ENCODE data around the gene ARMC3. TPM values are rescaled to one million over a fixed set of nuclear protein-coding genes. Genes with fewer than 3 reads are reported as not detected.
A peak's percentile ranks its signal among the peaks of the same experiment; 100 is the strongest.

ARMC3 gene
- polyA plus RNA-seq, 2 of the 4 experiments (the other 2 are of a cell fraction), result 0.09 to 0.59 TPM

DNA sequence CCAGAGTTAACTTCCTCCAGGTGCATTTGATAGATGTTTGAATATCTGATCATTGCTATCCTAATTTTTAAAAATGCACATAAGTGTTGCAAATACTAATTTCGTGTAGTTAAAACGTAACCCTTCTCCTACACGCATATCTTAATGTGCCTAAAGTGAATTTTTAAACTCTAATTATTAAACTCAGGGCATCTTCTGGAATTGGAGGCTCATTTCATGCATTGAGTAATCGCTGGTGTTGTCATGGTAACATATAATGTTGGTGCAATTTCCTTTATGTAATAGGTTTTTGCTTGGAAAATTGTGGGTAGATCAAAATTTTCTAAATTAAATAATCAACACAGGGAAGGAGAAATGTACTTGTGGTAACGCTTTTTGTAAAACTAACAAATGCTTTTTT lies 56.2 kb downstream of the ARMC3 start:
- no peak for TF ChIP-seq NPAS2 (CRISPR knock-in tag; IDR thresholded peaks at IDR 0.05; ENCODE audit: borderline replicate concordance)
- H3K27ac ChIP-seq, result no peak overlapping the region
- ATAC-seq, result no peak
- DNase-seq (ENCODE audit: low read depth in 1 of 2, low spot score in 1 of 2), result no peak
- CTCF ChIA-PET, result no interaction called here
- FAIRE-seq, result no peak
- H3K4me2 ChIP-seq, result no peak overlapping the region
- no peaks in the 10 kb centered on the region; the same call in 2 of the 3 replicates for H3K4me1 ChIP-seq
- H3K9me3 ChIP-seq, result no peaks in the 10 kb centered on the region
- POLR2A ChIA-PET, result no interaction called here
- no peak overlapping the region for H3K4me3 ChIP-seq
- WGBS (ENCODE audit: missing lambda C conversion rate), result 53% methylated on average over 5 of the region's 5 CpGs

DNA sequence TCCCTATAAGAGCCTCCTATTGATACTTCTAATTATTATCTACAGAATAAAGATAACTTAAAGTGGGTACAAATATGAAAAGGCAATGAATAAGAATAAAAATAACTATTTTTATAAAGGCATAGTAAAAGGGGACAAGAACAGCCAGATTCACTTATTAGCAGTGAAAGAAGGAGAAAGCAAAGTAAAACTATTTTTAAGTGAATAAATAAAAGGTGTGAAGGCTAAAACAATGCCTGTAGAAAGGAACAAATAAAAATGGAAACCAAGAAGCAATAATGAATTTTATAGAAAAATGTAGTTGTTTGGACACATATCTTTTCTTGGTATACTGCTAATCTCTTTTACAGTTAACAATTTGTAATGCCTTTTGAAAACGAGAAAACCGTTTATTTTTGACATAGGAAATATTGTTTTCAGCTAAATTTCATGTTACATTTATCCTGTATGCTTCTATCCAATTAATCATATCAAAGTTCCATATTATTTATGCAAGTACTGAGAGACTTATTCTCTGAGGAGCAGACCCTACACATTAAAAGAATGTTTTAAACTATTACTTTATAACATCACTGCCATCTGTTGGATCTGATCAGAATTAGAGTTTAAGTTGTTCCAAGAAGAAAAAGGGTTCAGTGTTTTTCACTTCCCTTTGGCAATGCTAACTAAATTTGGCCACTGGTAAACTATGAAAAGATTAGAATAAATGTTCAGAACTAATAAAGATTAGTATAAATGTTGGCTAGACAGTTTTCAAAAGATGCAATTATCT lies 59.1 kb downstream of the ARMC3 start:
- peak; percentile 74 for FAIRE-seq
- TF ChIP-seq SMC3 (IDR thresholded peaks at IDR 0.05) (peak; percentile 70), ZSCAN20 (CRISPR knock-in tag; IDR thresholded peaks at IDR 0.05) (no peak), ZFP36 (IDR thresholded peaks at IDR 0.05; ENCODE audit: borderline replicate concordance, partially characterized antibody) (no peak), KDM5A (IDR thresholded peaks at IDR 0.05) (no peak), RAD21 (conservative IDR thresholded peaks at IDR 0.05 in 1 of 2, IDR thresholded peaks at IDR 0.05 in 1 of 2) (peak; percentile 71 to 79)
- TF ChIP-seq, protein P1, sequence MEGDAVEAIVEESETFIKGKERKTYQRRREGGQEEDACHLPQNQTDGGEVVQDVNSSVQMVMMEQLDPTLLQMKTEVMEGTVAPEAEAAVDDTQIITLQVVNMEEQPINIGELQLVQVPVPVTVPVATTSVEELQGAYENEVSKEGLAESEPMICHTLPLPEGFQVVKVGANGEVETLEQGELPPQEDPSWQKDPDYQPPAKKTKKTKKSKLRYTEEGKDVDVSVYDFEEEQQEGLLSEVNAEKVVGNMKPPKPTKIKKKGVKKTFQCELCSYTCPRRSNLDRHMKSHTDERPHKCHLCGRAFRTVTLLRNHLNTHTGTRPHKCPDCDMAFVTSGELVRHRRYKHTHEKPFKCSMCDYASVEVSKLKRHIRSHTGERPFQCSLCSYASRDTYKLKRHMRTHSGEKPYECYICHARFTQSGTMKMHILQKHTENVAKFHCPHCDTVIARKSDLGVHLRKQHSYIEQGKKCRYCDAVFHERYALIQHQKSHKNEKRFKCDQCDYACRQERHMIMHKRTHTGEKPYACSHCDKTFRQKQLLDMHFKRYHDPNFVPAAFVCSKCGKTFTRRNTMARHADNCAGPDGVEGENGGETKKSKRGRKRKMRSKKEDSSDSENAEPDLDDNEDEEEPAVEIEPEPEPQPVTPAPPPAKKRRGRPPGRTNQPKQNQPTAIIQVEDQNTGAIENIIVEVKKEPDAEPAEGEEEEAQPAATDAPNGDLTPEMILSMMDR (IDR thresholded peaks at IDR 0.05), result peak; percentile 62
- POLR2A ChIA-PET, result interaction anchor here (1.0 kb wide), 1 partner anchor 647 kb away, joined by 3 read pairs; no protein-coding TSS in a partner anchor
- peak in 1 of 2 experiments; percentile 35 for DNase-seq (ENCODE audit: low read depth in 1 of 2, low spot score in 1 of 2)
- peak in 1 of 2 experiments; percentile 68; a peak in 3 of 6 replicates for ATAC-seq
- no peak overlapping the region for H3K27ac ChIP-seq
- whole genome bisulfite sequencing (ENCODE audit: missing lambda C conversion rate), result 42% methylated on average over 2 of the region's 2 CpGs
- no peak overlapping the region for H3K4me2 ChIP-seq
- CTCF ChIA-PET, result interaction anchor here (0.7 to 2.4 kb wide), 4 partner anchors 59 to 994 kb away, joined by 3 to 9 read pairs (median 5); partner anchors contain the start of gene ARMC3
- H3K9me3 ChIP-seq, result no peaks in the 10 kb centered on the region
- no peaks in the 10 kb centered on the region; the same call in 2 of the 3 replicates for H3K4me1 ChIP-seq
- H3K4me3 ChIP-seq, result no peak overlapping the region

DNA sequence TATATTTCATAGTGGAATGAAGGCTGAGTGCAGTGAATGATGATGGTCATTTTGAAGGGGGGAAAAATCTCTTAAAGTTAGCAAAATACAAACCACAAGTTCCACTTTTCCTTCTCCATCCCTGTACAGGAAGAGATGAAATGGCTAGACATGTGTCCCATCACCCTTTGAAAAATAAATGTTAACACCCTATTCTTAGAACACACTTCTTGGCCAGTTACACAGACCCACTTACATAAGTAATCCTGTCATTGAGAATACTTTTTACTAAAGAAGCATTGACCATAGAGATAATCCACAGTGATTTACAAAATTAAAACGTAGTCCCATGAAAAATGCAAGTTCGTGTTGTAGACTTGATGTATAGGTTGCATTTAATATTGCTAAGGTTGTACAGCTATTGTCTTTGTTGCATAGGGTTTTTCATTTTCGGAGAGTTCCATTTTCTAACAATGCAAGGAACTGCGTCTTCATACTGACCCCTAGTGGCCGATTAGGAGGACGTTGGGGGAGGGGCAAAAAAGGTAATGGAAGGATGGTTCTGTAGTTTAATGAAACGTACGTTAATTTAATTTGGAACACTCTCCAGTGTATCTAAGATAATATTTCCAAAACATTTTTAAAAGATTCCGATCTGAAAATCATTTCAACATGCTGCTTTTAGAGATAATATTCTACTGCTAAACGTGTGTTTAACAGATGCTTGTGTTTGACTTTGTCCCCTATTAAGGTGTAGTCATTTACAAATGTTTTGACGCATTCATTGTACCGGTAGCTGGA lies 60.9 kb downstream of the ARMC3 start:
- Histone ChIP-seq H3K9me3 (no peaks in the 10 kb centered on the region), H3K4me2 (peak overlapping the region; percentile 56), H3K4me3 (no peak overlapping the region), H3K4me1 (no peaks in the 10 kb centered on the region; the same call in 2 of the 3 replicates), H3K27ac (no peak overlapping the region)
- peak; percentile 54 to 71; a peak in 3 of 6 replicates for ATAC-seq
- POLR2A ChIA-PET, result no interaction called here
- peak; percentile 70 for TF ChIP-seq CHD2 (IDR thresholded peaks at IDR 0.05; ENCODE audit: low read length, partially characterized antibody)
- peak; percentile 95 to 96 for TF ChIP-seq RAD21 (conservative IDR thresholded peaks at IDR 0.05 in 1 of 2, IDR thresholded peaks at IDR 0.05 in 1 of 2)
- TF ChIP-seq POLR2AphosphoS2 (conservative IDR thresholded peaks at IDR 0.05; ENCODE audit: low read length), result no peak
- TF ChIP-seq SMC3 (IDR thresholded peaks at IDR 0.05), result peak; percentile 89
- TF ChIP-seq ESRRA (IDR thresholded peaks at IDR 0.05; ENCODE audit: borderline replicate concordance, low read length), result no peak
- no peak for TF ChIP-seq GATA3 (IDR thresholded peaks at IDR 0.05; ENCODE audit: borderline replicate concordance)
- TF ChIP-seq, protein P1 (IDR thresholded peaks at IDR 0.05), result peak; percentile 95
- 6% methylated on average over 12 of the region's 12 CpGs for WGBS (ENCODE audit: missing lambda C conversion rate)
- CTCF ChIA-PET, result interaction anchor here (0.6 to 2.4 kb wide), 53 partner anchors 8 to 1717 kb away, joined by 3 to 13 read pairs (median 4); partner anchors contain the start of gene DNAJC1
- DNase-seq (ENCODE audit: low read depth in 1 of 2, low spot score in 1 of 2), result peak; percentile 25 to 60
- FAIRE-seq, result peak; percentile 96
